Gastrocnemius medialis (tissue), 4 donors: ENCODE data around the gene CXCR2.

ENCODE experiments used
- POLR2A ChIP-seq, 2 donors: fragments of 450-650 bp; IDR thresholded peaks; one replicate each; pipeline ENCODE4 v1.6.1; 2017; ENCODE audit warnings: antibody characterized with exemption in 2 of 2, mild to moderate bottlenecking in 2 of 2, moderate library complexity in 2 of 2
- TF ChIP-seq, protein P1 (sequence below), 5 experiments: fragments of 450-650 bp in 3 of 5; fragments of 200-600 bp in 2 of 5; sonication (generic) in 2 of 5; IDR thresholded peaks in 4 of 5; conservative IDR thresholded peaks in 1 of 5; 1 replicate in 4 of 5; 2 replicates in 1 of 5; pipeline ENCODE4 v1.5.1; 2016 to 2019; ENCODE audit warnings: antibody characterized with exemption in 5 of 5, mild to moderate bottlenecking in 3 of 5, moderate library complexity in 3 of 5

DNA sequence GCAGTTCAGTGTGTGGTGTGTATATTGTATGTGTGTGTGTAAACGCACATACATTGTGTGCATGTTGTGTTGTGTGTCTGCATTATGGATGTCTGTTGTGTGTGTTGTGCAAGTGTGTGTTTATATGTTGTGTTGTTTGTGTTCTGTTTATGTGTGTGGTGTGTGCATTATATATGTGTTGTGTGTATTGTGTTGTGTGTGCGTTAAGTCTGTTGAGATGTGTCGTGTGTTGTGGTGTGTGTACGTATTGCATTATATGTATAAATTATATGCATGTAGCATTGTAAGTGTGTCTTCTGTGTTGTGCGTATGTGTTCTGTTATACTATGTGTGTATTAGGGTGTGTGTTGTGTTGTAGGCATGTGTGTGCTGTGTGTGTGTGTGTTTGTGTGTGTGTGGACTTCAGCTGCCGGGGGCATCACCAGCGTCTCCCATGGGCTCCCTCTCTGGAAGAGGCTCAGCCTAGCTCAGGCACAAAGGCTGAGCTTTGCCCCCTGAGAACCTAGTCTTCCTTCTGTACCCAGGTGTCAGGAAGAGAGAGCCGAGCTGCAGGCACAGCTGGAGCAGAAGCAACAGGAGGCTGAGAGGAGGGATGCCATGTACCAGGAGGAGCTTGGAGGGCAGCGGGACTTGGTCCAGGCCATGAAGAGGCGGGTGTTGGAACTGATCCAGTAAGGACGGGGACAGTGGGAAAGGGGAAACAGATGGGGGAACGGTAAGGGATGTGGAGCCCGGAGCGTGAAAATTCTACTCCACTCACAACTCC lies 43.1 kb upstream of the CXCR2 start:
- no peak for TF ChIP-seq POLR2A (IDR thresholded peaks at IDR 0.05)
- TF ChIP-seq, protein P1, sequence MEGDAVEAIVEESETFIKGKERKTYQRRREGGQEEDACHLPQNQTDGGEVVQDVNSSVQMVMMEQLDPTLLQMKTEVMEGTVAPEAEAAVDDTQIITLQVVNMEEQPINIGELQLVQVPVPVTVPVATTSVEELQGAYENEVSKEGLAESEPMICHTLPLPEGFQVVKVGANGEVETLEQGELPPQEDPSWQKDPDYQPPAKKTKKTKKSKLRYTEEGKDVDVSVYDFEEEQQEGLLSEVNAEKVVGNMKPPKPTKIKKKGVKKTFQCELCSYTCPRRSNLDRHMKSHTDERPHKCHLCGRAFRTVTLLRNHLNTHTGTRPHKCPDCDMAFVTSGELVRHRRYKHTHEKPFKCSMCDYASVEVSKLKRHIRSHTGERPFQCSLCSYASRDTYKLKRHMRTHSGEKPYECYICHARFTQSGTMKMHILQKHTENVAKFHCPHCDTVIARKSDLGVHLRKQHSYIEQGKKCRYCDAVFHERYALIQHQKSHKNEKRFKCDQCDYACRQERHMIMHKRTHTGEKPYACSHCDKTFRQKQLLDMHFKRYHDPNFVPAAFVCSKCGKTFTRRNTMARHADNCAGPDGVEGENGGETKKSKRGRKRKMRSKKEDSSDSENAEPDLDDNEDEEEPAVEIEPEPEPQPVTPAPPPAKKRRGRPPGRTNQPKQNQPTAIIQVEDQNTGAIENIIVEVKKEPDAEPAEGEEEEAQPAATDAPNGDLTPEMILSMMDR (IDR thresholded peaks at IDR 0.05 in 4 of 5, conservative IDR thresholded peaks at IDR 0.05 in 1 of 5): no peak
